GM06990 (cell line): ENCODE results near the gene FOXN3.

Experiments
- DNase-seq: peaks from one replicate; pipeline ENCODE4 v3.0.0-alpha.2; 2011; ENCODE audit not compliant: insufficient read length; ENCODE audit errors: extremely low read depth
- H3K27me3 ChIP-seq: replicated peaks from 2 replicates; pipeline ENCODE4 v1.6.0; 2011; ENCODE audit warnings: low read length; ENCODE audit not compliant: control insufficient read depth, insufficient read depth
- H3K36me3 ChIP-seq: 2 replicates; pipeline ENCODE4 v1.5.1; 2011; ENCODE audit warnings: low read length; ENCODE audit not compliant: control insufficient read depth, insufficient read depth
- H3K4me3 ChIP-seq: replicated peaks from 2 replicates; pipeline ENCODE4 v1.5.1; 2011; ENCODE audit warnings: low read depth, mild to moderate bottlenecking, control low read depth, low read length
- CTCF ChIP-seq: IDR thresholded peaks from 2 replicates; pipeline ENCODE4 v1.5.1; 2011; ENCODE audit warnings: low read length, control low read depth, mild to moderate bottlenecking, inconsistent platforms; ENCODE audit not compliant: insufficient read depth, poor library complexity, severe bottlenecking

Gene FOXN3

GRCh38 chr14:89139404-89140247 is 277.4 kb downstream of the FOXN3 start:
- DNase-seq: no peak
- Histone ChIP-seq H3K36me3 (no peaks in the 10 kb centered on the region), H3K4me3 (no peak overlapping the region), H3K27me3 (no peaks in the 10 kb centered on the region)
- no peak for TF ChIP-seq CTCF

GRCh38 chr14:89138846-89139245 is 278.2 kb downstream of the FOXN3 start:
- H3K36me3 ChIP-seq: no peaks in the 10 kb centered on the region
- no peaks in the 10 kb centered on the region for H3K27me3 ChIP-seq
- no peak for TF ChIP-seq CTCF
- no peak overlapping the region for H3K4me3 ChIP-seq
- no peak for DNase-seq

- no peak for DNase-seq
- TF ChIP-seq CTCF: no peak
- H3K27me3 ChIP-seq: no peaks in the 10 kb centered on the region
- H3K4me3 ChIP-seq: no peak overlapping the region
- H3K36me3 ChIP-seq: no peaks in the 10 kb centered on the region
These were observed 279.4 kb downstream of the FOXN3 start for GRCh38 chr14:89137526-89138163.

- Histone ChIP-seq H3K4me3 (no peak overlapping the region), H3K36me3 (no peaks in the 10 kb centered on the region), H3K27me3 (no peaks in the 10 kb centered on the region)
- no peak for DNase-seq
- no peak for TF ChIP-seq CTCF
These were observed 280.4 kb downstream of the FOXN3 start for GRCh38 chr14:89136587-89136986.

GRCh38 chr14:89134640-89135039 is 282.4 kb downstream of the FOXN3 start:
- H3K4me3 ChIP-seq: no peak overlapping the region
- DNase-seq: no peak
- TF ChIP-seq CTCF: no peak
- H3K36me3 ChIP-seq: no peaks in the 10 kb centered on the region
- H3K27me3 ChIP-seq: no peaks in the 10 kb centered on the region
